ENCODE results near the gene ASS1.

Gene ASS1

DNA sequence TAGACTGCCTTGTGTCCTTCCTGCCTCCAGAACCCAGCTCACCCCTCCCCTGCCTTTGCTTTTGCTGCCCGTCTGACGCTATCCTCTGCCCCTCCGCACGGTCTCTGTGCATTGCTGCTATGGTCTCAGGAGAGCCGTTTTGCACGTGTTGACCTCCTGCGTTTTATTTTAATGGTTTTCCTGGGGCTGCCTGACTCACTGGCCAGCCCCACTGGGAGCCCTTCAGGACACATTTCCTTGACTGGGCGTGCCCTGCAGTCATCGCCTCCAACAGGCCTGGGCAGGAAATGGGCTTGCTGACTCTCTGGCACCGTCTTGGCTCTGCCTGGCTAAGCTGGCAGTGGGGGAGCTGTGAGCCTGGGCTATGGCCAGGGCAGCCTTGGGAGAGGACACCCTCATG, 17.9 kb upstream of the ASS1 start:
- Histone ChIP-seq H3K27ac (ENCODE audit: poor library complexity, severe bottlenecking) (peak overlapping the region; percentile 41), H3K4me3 (ENCODE audit: severe bottlenecking) (no peak overlapping the region), H3K4me1 (ENCODE audit: insufficient read depth, poor library complexity, severe bottlenecking) (peaks cover 17% of the 10 kb centered on the region), H3K9me3 (ENCODE audit: severe bottlenecking) (no peaks in the 10 kb centered on the region), H3K27me3 (ENCODE audit: insufficient read depth, poor library complexity, severe bottlenecking) (no peaks in the 10 kb centered on the region), H3K36me3 (ENCODE audit: low read depth) (no peaks in the 10 kb centered on the region)
- DNase-seq (ENCODE audit: low spot score) = peak; percentile 92
- peak; percentile 97 for ATAC-seq (ENCODE audit: low read depth)
- TF ChIP-seq, protein P1, sequence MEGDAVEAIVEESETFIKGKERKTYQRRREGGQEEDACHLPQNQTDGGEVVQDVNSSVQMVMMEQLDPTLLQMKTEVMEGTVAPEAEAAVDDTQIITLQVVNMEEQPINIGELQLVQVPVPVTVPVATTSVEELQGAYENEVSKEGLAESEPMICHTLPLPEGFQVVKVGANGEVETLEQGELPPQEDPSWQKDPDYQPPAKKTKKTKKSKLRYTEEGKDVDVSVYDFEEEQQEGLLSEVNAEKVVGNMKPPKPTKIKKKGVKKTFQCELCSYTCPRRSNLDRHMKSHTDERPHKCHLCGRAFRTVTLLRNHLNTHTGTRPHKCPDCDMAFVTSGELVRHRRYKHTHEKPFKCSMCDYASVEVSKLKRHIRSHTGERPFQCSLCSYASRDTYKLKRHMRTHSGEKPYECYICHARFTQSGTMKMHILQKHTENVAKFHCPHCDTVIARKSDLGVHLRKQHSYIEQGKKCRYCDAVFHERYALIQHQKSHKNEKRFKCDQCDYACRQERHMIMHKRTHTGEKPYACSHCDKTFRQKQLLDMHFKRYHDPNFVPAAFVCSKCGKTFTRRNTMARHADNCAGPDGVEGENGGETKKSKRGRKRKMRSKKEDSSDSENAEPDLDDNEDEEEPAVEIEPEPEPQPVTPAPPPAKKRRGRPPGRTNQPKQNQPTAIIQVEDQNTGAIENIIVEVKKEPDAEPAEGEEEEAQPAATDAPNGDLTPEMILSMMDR (IDR thresholded peaks at IDR 0.05; ENCODE audit: poor library complexity, severe bottlenecking) = peak; percentile 24

DNA sequence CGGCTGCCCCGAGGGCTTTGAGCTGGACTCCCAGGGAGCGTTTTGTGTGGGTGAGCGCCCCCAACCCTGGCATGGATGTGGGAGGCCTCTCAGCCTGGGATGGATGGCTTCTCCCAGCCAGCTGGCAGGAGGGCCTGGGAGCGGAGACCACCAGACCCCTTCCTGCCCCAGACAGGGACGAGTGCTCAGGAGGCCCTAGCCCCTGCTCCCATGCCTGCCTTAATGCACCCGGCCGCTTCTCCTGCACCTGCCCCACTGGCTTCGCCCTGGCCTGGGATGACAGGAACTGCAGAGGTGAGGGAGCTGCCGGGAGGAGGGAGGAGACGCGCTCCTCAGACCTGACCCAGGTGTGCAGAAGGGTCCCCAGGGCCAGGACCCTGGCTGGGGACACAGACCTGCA, 17.4 kb upstream of the ASS1 start:
- H3K9me3 ChIP-seq (ENCODE audit: severe bottlenecking) = no peaks in the 10 kb centered on the region
- no peaks in the 10 kb centered on the region for H3K27me3 ChIP-seq (ENCODE audit: insufficient read depth, poor library complexity, severe bottlenecking)
- no peak for DNase-seq (ENCODE audit: low spot score)
- peak; percentile 3; the same call in 1 of the 3 replicates for ATAC-seq (ENCODE audit: low read depth)
- H3K27ac ChIP-seq (ENCODE audit: poor library complexity, severe bottlenecking) = peak overlapping the region; percentile 41
- H3K36me3 ChIP-seq (ENCODE audit: low read depth) = no peaks in the 10 kb centered on the region
- TF ChIP-seq, protein P1 (IDR thresholded peaks at IDR 0.05; ENCODE audit: poor library complexity, severe bottlenecking) = peak; percentile 1
- no peak overlapping the region for H3K4me3 ChIP-seq (ENCODE audit: severe bottlenecking)
- H3K4me1 ChIP-seq (ENCODE audit: insufficient read depth, poor library complexity, severe bottlenecking) = peaks cover 17% of the 10 kb centered on the region

- no peak overlapping the region for H3K4me3 ChIP-seq (ENCODE audit: severe bottlenecking)
- no peaks in the 10 kb centered on the region for H3K36me3 ChIP-seq (ENCODE audit: low read depth)
- TF ChIP-seq, protein P1 (IDR thresholded peaks at IDR 0.05; ENCODE audit: poor library complexity, severe bottlenecking) = no peak
- DNase-seq (ENCODE audit: low spot score) (no peak), ATAC-seq (ENCODE audit: low read depth) (no peak)
- H3K27ac ChIP-seq (ENCODE audit: poor library complexity, severe bottlenecking) = no peak overlapping the region
- peaks cover 17% of the 10 kb centered on the region for H3K4me1 ChIP-seq (ENCODE audit: insufficient read depth, poor library complexity, severe bottlenecking)
- no peaks in the 10 kb centered on the region for H3K27me3 ChIP-seq (ENCODE audit: insufficient read depth, poor library complexity, severe bottlenecking)
- no peaks in the 10 kb centered on the region for H3K9me3 ChIP-seq (ENCODE audit: severe bottlenecking)
These were observed 16.6 kb upstream of the ASS1 start for GRCh38 chr9:130428086-130428665.

GRCh38 chr9:130429381-130429780, 15.4 kb upstream of the ASS1 start:
- Histone ChIP-seq H3K27ac (ENCODE audit: poor library complexity, severe bottlenecking) (no peak overlapping the region), H3K4me1 (ENCODE audit: insufficient read depth, poor library complexity, severe bottlenecking) (peaks cover 17% of the 10 kb centered on the region), H3K27me3 (ENCODE audit: insufficient read depth, poor library complexity, severe bottlenecking) (no peaks in the 10 kb centered on the region), H3K36me3 (ENCODE audit: low read depth) (no peaks in the 10 kb centered on the region), H3K9me3 (ENCODE audit: severe bottlenecking) (no peaks in the 10 kb centered on the region), H3K4me3 (ENCODE audit: severe bottlenecking) (no peak overlapping the region)
- DNase-seq (ENCODE audit: low spot score) = no peak
- ATAC-seq (ENCODE audit: low read depth) = no peak
- TF ChIP-seq, protein P1 (IDR thresholded peaks at IDR 0.05; ENCODE audit: poor library complexity, severe bottlenecking) = no peak

GRCh38 chr9:130429831-130430230, 14.9 kb upstream of the ASS1 start:
- DNase-seq (ENCODE audit: low spot score) (no peak), ATAC-seq (ENCODE audit: low read depth) (no peak)
- Histone ChIP-seq H3K36me3 (ENCODE audit: low read depth) (no peaks in the 10 kb centered on the region), H3K27me3 (ENCODE audit: insufficient read depth, poor library complexity, severe bottlenecking) (no peaks in the 10 kb centered on the region), H3K27ac (ENCODE audit: poor library complexity, severe bottlenecking) (no peak overlapping the region), H3K4me1 (ENCODE audit: insufficient read depth, poor library complexity, severe bottlenecking) (peaks cover 17% of the 10 kb centered on the region), H3K9me3 (ENCODE audit: severe bottlenecking) (no peaks in the 10 kb centered on the region), H3K4me3 (ENCODE audit: severe bottlenecking) (no peak overlapping the region)
- TF ChIP-seq, protein P1 (IDR thresholded peaks at IDR 0.05; ENCODE audit: poor library complexity, severe bottlenecking) = no peak

All from RWPE2 (cell line).